Suppressor macrophage (primary cell): ENCODE measurements around the gene LRTM2.

ENCODE experiments used
- DNase-seq, 4 experiments: peaks; one replicate each; pipeline ENCODE4 v3.0.0-alpha.2; 2020 to 2022

LRTM2 gene

GRCh38 chr12:1885082-1885596 is 64.8 kb downstream of the LRTM2 start:
- no peak for DNase-seq

- DNase-seq = no peak
Observed at GRCh38 chr12:1885599-1886245, 65.4 kb downstream of the LRTM2 start.
